Measurements from ENCODE around the gene CCDC91. TPM values are rescaled to one million over a fixed set of nuclear protein-coding genes. Genes with fewer than 3 reads are reported as not detected.

The CCDC91 gene
- polyA plus RNA-seq, 1 donor, result 20.8 TPM

DNA sequence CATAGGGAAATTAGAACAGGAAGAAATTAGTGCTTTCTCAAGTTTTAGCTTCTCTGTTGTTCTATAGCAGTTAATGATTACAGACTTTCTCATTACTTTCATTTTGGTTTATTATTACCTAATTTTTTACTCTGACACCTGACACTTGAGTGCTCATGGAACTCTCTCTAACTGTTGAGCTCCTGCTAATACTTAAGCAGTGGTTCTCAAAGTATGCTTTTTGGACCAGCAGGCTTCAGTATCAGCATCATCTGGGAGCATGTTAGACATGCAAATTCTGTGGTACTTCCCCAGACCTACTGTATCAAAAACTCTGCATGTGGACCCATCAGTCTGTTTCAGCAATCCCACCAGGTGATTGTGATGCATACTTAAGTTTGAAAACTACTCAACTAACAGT, 235.3 kb downstream of the CCDC91 start:
- H3K9me3 ChIP-seq (ENCODE audit: control insufficient read depth, low read depth, low read length), result no peaks in the 10 kb centered on the region
- no peak overlapping the region for H3K4me3 ChIP-seq (ENCODE audit: low read length)
- no peaks in the 10 kb centered on the region for H3K36me3 ChIP-seq (ENCODE audit: control insufficient read depth, insufficient read depth, low read length)
- DNase-seq, result no peak
- no peaks in the 10 kb centered on the region for H3K4me1 ChIP-seq (ENCODE audit: control insufficient read depth, insufficient read depth, low read length)
- H3K27ac ChIP-seq (ENCODE audit: low read length), result no peak overlapping the region
- no peaks in the 10 kb centered on the region for H3K27me3 ChIP-seq (ENCODE audit: control insufficient read depth, insufficient read depth, low read length)

DNA sequence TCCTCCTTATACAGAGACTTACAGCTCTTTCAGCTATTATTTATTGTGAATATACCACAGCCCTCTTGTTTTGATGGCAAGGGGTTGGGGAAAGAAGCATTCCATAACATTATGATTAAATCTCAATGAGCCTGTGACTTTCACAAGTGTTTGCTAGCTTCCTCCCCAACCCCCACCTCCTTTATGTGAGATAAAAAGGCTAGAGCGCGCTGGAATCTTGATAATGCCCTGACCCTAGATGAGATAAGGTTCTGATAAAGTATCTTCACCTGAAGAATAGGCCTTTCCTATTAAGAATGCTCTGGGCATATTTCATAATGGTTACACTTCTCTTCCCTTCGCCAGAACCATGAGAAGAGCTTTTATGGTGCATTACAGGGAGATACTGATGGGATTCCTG, 236.8 kb downstream of the CCDC91 start:
- H3K27ac ChIP-seq (ENCODE audit: low read length), result no peak overlapping the region
- H3K4me1 ChIP-seq (ENCODE audit: control insufficient read depth, insufficient read depth, low read length), result no peaks in the 10 kb centered on the region
- H3K27me3 ChIP-seq (ENCODE audit: control insufficient read depth, insufficient read depth, low read length), result no peaks in the 10 kb centered on the region
- H3K4me3 ChIP-seq (ENCODE audit: low read length), result no peak overlapping the region
- no peaks in the 10 kb centered on the region for H3K9me3 ChIP-seq (ENCODE audit: control insufficient read depth, low read depth, low read length)
- H3K36me3 ChIP-seq (ENCODE audit: control insufficient read depth, insufficient read depth, low read length), result no peaks in the 10 kb centered on the region
- WGBS (ENCODE audit: insufficient coverage, low lambda C conversion rate), result no CpG with 5 or more reads among the region's 3 CpGs
- no peak for DNase-seq

DNA sequence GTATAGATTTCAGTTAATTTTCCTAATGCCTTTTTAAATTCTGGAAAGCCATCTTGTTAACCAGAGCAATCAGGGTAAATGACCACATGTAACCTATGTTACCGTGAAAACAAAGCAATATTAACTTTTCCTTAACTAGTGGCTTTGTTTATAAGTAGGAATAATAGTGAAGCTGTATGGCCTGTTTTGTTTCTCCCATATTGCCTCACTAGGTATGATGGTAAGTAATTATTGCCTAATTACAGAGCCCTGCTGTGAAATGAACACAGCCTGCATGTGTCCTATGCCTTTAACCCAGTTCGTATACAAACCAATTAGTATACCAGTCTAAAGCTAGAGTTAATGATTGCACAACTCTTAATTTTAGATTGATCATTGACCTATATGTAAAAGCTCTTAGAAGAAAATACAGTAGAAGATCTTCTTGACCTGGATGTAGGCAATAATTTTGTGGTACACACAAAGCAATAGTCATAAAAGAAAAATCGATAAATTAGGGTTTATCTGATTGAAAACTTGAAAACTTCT, 249.9 kb downstream of the CCDC91 start:
- no peak for DNase-seq
- no peaks in the 10 kb centered on the region for H3K4me1 ChIP-seq (ENCODE audit: control insufficient read depth, insufficient read depth, low read length)
- H3K4me3 ChIP-seq (ENCODE audit: low read length), result no peak overlapping the region
- WGBS (ENCODE audit: insufficient coverage, low lambda C conversion rate), result no CpG with 5 or more reads among the region's 3 CpGs
- H3K27ac ChIP-seq (ENCODE audit: low read length), result no peak overlapping the region
- H3K36me3 ChIP-seq (ENCODE audit: control insufficient read depth, insufficient read depth, low read length), result no peaks in the 10 kb centered on the region
- H3K9me3 ChIP-seq (ENCODE audit: control insufficient read depth, low read depth, low read length), result no peaks in the 10 kb centered on the region
- H3K27me3 ChIP-seq (ENCODE audit: control insufficient read depth, insufficient read depth, low read length), result no peaks in the 10 kb centered on the region

DNA sequence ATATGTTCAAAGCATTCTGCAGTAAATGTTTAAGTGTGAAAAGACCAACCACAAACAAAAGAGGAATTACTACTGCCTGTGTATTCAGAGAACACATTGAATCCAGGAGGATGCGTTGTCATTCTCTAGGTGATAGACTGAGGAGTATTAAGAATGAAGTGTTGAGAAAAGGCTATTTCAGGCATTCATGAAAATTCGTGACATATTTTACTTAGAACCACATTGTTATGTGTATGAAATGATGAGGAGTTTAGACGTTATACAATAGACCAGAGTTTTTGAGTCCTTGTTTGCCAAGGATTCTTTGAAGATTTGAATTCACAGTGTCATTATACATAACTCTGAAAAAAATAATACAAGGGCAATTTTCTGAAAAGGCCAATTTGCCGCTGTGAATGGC, 251.8 kb downstream of the CCDC91 start:
- no peaks in the 10 kb centered on the region for H3K36me3 ChIP-seq (ENCODE audit: control insufficient read depth, insufficient read depth, low read length)
- 81% methylated on average over 4 of the region's 4 CpGs for WGBS (ENCODE audit: insufficient coverage, low lambda C conversion rate)
- H3K27ac ChIP-seq (ENCODE audit: low read length), result no peak overlapping the region
- H3K4me1 ChIP-seq (ENCODE audit: control insufficient read depth, insufficient read depth, low read length), result no peaks in the 10 kb centered on the region
- no peaks in the 10 kb centered on the region for H3K9me3 ChIP-seq (ENCODE audit: control insufficient read depth, low read depth, low read length)
- H3K27me3 ChIP-seq (ENCODE audit: control insufficient read depth, insufficient read depth, low read length), result no peaks in the 10 kb centered on the region
- DNase-seq, result no peak
- H3K4me3 ChIP-seq (ENCODE audit: low read length), result no peak overlapping the region

DNA sequence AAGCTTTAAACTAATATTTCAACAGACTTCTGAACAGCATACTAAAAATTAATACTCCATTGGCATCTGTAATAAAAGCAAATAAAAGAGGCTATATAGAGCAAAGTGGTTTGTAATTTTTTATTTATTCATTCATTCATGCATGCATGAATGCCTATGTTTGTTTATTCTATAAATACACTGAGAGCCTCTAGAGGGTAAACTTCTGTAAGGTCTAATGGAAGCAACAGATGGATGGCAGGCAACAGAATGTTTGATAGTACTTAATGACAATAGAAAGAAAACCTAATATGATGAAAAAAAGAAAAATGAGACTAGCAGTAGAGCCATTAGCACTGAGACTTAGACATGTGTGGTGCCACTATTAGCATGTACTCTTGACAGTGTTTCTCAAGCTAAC, 253.1 kb downstream of the CCDC91 start:
- no peaks in the 10 kb centered on the region for H3K9me3 ChIP-seq (ENCODE audit: control insufficient read depth, low read depth, low read length)
- no peak overlapping the region for H3K27ac ChIP-seq (ENCODE audit: low read length)
- no peaks in the 10 kb centered on the region for H3K27me3 ChIP-seq (ENCODE audit: control insufficient read depth, insufficient read depth, low read length)
- DNase-seq, result no peak
- H3K4me3 ChIP-seq (ENCODE audit: low read length), result no peak overlapping the region
- H3K36me3 ChIP-seq (ENCODE audit: control insufficient read depth, insufficient read depth, low read length), result no peaks in the 10 kb centered on the region
- no peaks in the 10 kb centered on the region for H3K4me1 ChIP-seq (ENCODE audit: control insufficient read depth, insufficient read depth, low read length)

DNA sequence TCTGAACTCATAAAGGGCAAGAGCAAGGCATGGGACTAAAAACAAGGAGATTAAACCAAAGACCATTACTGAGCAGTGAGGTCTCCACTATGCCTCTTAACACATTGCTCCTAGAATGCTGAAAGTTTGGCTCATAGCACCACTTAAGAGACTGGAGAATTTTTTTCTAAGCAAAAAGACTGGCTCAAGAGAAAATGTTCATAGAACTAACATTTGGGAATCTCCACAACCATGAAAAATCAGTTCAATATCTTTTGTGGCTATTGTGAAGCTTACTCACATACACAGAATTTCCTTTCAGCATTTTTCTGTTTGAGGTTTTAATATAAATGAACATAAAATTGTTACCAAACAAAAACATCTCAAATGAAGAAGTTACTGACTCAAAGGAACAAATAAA, 255.8 kb downstream of the CCDC91 start:
- H3K36me3 ChIP-seq (ENCODE audit: control insufficient read depth, insufficient read depth, low read length), result no peaks in the 10 kb centered on the region
- no peak overlapping the region for H3K4me3 ChIP-seq (ENCODE audit: low read length)
- no peaks in the 10 kb centered on the region for H3K4me1 ChIP-seq (ENCODE audit: control insufficient read depth, insufficient read depth, low read length)
- H3K9me3 ChIP-seq (ENCODE audit: control insufficient read depth, low read depth, low read length), result no peaks in the 10 kb centered on the region
- no peak overlapping the region for H3K27ac ChIP-seq (ENCODE audit: low read length)
- H3K27me3 ChIP-seq (ENCODE audit: control insufficient read depth, insufficient read depth, low read length), result no peaks in the 10 kb centered on the region
- DNase-seq, result no peak

DNA sequence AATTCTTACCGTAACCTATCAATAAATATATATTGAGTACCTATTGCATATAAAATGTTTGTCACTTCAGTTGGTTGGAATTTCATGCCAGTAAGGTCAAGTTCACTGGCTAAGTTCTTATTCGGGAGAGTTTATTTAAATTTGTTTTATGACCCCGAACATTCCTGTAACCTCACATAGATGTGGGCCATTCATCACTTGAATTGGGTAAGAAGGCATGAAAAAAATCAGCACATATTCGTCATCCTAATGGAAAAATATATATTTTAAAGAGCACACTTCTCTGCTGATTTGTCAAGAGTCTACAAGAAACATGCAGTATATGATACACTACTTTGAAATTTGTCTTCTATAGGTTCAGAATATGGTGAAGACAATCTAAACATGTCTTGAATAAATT, 263.4 kb downstream of the CCDC91 start:
- whole genome bisulfite sequencing (ENCODE audit: insufficient coverage, low lambda C conversion rate), result 95% methylated on average over 4 of the region's 4 CpGs
- H3K36me3 ChIP-seq (ENCODE audit: control insufficient read depth, insufficient read depth, low read length), result no peaks in the 10 kb centered on the region

DNA sequence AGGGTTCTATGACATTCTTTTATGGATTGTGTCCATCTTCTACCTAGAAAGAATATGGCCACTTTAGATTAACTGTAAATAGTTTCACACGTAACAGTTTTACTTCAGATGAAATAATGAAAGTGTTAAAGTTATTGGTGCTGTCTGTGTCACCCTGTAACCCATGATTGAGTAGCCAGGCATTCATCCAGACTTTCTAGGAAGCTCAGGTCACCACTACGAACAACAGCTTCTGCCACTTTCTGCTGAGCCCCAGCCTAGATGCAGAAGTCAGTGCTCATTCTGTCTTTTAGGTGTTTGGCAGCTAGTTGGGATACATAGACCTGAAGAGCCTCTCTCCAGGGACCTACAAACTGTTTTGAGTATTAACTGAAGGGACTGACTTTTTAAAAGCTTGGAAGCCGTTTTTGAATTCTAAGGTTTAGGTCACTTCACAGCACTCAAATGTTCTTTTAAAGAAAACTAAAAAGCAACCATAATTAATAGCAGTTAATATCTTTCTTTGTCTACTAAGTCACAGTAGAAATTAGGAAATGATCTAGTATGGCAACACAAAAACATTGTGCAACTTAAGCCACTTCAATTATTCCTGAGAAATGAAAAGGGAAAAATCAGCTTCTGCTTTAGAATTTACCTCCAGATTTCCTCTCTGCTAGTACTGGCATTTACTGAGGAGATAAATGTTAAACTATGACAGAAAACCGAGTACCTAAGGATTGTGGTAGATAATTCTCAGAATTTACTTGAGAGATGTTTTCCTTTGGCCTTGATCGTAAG, 266.9 kb downstream of the CCDC91 start:
- no peak for DNase-seq
- no peaks in the 10 kb centered on the region for H3K36me3 ChIP-seq (ENCODE audit: control insufficient read depth, insufficient read depth, low read length)
- H3K27me3 ChIP-seq (ENCODE audit: control insufficient read depth, insufficient read depth, low read length), result no peaks in the 10 kb centered on the region
- H3K9me3 ChIP-seq (ENCODE audit: control insufficient read depth, low read depth, low read length), result no peaks in the 10 kb centered on the region
- 67% methylated on average over 2 of the region's 5 CpGs for WGBS (ENCODE audit: insufficient coverage, low lambda C conversion rate)
- H3K4me1 ChIP-seq (ENCODE audit: control insufficient read depth, insufficient read depth, low read length), result no peaks in the 10 kb centered on the region
- H3K4me3 ChIP-seq (ENCODE audit: low read length), result no peak overlapping the region
- H3K27ac ChIP-seq (ENCODE audit: low read length), result no peak overlapping the region

More for the DNA sequence above, 263.4 kb downstream of the CCDC91 start:
- Histone ChIP-seq H3K27me3 (ENCODE audit: control insufficient read depth, insufficient read depth, low read length) (no peaks in the 10 kb centered on the region), H3K9me3 (ENCODE audit: control insufficient read depth, low read depth, low read length) (no peaks in the 10 kb centered on the region), H3K4me1 (ENCODE audit: control insufficient read depth, insufficient read depth, low read length) (no peaks in the 10 kb centered on the region), H3K4me3 (ENCODE audit: low read length) (no peak overlapping the region), H3K27ac (ENCODE audit: low read length) (no peak overlapping the region)
- DNase-seq, result no peak

DNA sequence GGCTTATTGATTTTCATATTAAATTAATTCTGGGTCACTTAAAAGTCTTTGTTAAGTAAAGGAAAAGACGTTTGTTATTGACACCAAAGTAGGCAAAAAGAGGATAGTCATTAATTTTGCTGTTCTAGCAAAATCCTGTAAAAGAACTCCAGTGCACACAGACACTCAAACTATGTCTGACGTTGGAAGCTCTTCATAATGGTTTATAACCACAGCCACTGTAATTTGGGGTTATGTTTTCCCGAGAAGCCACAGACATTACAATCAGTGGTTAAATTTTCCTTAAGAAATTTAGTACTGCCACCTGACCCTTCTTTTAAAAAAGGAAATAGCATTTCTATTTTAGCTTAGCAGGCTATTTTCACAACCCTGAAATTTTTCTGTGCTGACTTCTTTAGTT, 267.5 kb downstream of the CCDC91 start:
- Histone ChIP-seq H3K27ac (ENCODE audit: low read length) (no peak overlapping the region), H3K4me3 (ENCODE audit: low read length) (no peak overlapping the region), H3K4me1 (ENCODE audit: control insufficient read depth, insufficient read depth, low read length) (no peaks in the 10 kb centered on the region), H3K9me3 (ENCODE audit: control insufficient read depth, low read depth, low read length) (no peaks in the 10 kb centered on the region), H3K36me3 (ENCODE audit: control insufficient read depth, insufficient read depth, low read length) (no peaks in the 10 kb centered on the region), H3K27me3 (ENCODE audit: control insufficient read depth, insufficient read depth, low read length) (no peaks in the 10 kb centered on the region)
- no peak for DNase-seq
- WGBS (ENCODE audit: insufficient coverage, low lambda C conversion rate), result 71% methylated on average over 1 of the region's 3 CpGs

DNA sequence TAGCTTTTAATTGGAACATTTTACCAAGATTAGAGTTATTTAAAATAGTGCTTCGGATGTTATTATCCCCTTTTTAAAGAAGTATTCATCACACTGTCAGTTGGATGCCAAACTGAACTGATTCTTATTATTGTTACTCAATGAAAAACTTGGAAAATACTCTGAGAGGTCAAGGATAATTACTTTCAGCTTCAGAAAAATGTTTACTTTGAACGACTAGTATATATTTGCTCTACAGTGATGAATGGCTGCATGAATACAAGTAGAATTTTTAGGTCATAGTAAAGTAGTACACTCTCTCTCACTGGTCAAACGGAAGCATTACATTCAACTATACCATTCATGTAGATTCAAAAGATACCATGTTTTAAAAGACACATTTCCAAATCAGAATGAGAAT, 269.2 kb downstream of the CCDC91 start:
- Histone ChIP-seq H3K36me3 (ENCODE audit: control insufficient read depth, insufficient read depth, low read length) (peaks cover 7% of the 10 kb centered on the region), H3K27me3 (ENCODE audit: control insufficient read depth, insufficient read depth, low read length) (no peaks in the 10 kb centered on the region), H3K9me3 (ENCODE audit: control insufficient read depth, low read depth, low read length) (no peaks in the 10 kb centered on the region), H3K4me1 (ENCODE audit: control insufficient read depth, insufficient read depth, low read length) (no peaks in the 10 kb centered on the region), H3K27ac (ENCODE audit: low read length) (no peak overlapping the region), H3K4me3 (ENCODE audit: low read length) (no peak overlapping the region)
- DNase-seq, result no peak
- 67% methylated on average over 3 of the region's 3 CpGs for WGBS (ENCODE audit: insufficient coverage, low lambda C conversion rate)

DNA sequence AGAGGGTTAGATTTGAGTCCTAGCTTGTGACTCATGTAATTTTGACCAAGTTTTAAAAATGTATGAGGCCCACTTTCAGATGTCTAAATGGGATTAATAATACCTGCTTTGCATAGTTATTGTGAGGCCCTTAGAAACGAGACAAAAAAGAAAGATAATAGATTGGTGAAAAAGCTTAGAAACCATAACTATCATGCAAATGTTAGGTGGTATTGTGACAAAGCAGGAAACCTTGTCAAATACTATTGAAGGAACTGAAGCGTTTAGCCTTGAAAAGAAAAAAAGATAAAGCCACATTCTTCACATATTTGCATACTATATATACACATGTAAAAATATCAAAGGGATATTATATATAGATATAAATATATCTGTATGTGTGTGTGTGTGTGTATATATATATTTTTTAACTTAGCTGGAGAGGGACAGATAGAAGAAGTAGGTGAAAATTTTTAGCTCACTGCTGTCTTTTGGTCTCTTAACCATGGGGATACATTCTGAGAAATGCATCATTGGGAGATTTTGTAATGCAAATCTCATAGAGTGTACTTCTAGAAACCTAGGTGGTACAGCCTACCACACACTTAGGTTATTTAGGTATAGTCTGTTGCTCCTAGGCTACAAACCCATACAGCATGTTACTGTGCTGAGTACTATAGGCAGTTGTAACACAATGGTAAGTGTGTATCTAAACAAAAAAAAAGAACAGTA, 270.3 kb downstream of the CCDC91 start:
- no peaks in the 10 kb centered on the region for H3K27me3 ChIP-seq (ENCODE audit: control insufficient read depth, insufficient read depth, low read length)
- H3K9me3 ChIP-seq (ENCODE audit: control insufficient read depth, low read depth, low read length), result no peaks in the 10 kb centered on the region
- WGBS (ENCODE audit: insufficient coverage, low lambda C conversion rate), result 83% methylated on average over 1 of the region's 2 CpGs
- H3K4me3 ChIP-seq (ENCODE audit: low read length), result no peak overlapping the region
- H3K4me1 ChIP-seq (ENCODE audit: control insufficient read depth, insufficient read depth, low read length), result no peaks in the 10 kb centered on the region
- DNase-seq, result no peak
- no peak overlapping the region for H3K27ac ChIP-seq (ENCODE audit: low read length)
- peaks cover 9% of the 10 kb centered on the region for H3K36me3 ChIP-seq (ENCODE audit: control insufficient read depth, insufficient read depth, low read length)
